ENCODE data around the gene HSPA2. TPM values are rescaled to one million over a fixed set of nuclear protein-coding genes. Genes with fewer than 3 reads are reported as not detected.
A peak's percentile ranks its signal among the peaks of the same experiment; 100 is the strongest.

HSPA2 gene
- total RNA-seq, 2 donors from 2014 or later: 35.9 to 59.9 TPM

GRCh38 chr14:64503434-64504309 is 36.9 kb upstream of the HSPA2 start, which contains the start of gene ZBTB25:
ZBTB25 (minus strand) TSS chr14:64503838; CDS start chr14:64490533, 13,305 bp downstream.
- Histone ChIP-seq H3K4me3 (peak within 1 kb of the TSS; percentile 87 to 92), H3K27me3 (replicated peaks; ENCODE audit: insufficient read depth) (no peaks in the 10 kb centered on the region), H3K36me3 (no peaks in the 10 kb centered on the region), H3K9me3 (no peaks in the 10 kb centered on the region), H3K27ac (peak within 1 kb of the TSS; percentile 98 to 99), H3K4me1 (replicated peaks) (peaks cover 6% of the 10 kb centered on the region)
- TF ChIP-seq POLR2A (IDR thresholded peaks at IDR 0.05) (peak; percentile 79), POLR2AphosphoS5 (IDR thresholded peaks at IDR 0.05) (peak; percentile 58), CTCF (IDR thresholded peaks at IDR 0.05) (peak in 1 of 4 experiments; percentile 15)
- WGBS: 1% methylated on average over 62 of the region's 87 CpGs
- DNase-seq (ENCODE audit: low spot score): peak; percentile 83
- intact Hi-C loops (cut with DNase I): no loop called here

GRCh38 chr14:64504310-64504896 is 36.1 kb upstream of the HSPA2 start, which contains the start of gene ZBTB1:
ZBTB1 (plus strand) TSS chr14:64504770; CDS start chr14:64521505, 16,735 bp downstream.
- WGBS: 0% methylated on average over 42 of the region's 63 CpGs
- intact Hi-C loops (cut with DNase I): no loop called here
- TF ChIP-seq POLR2AphosphoS5 (IDR thresholded peaks at IDR 0.05) (no peak), CTCF (IDR thresholded peaks at IDR 0.05) (peak in 1 of 4 experiments; percentile 4), POLR2A (IDR thresholded peaks at IDR 0.05) (peak; percentile 63)
- Histone ChIP-seq H3K36me3 (no peaks in the 10 kb centered on the region), H3K4me1 (replicated peaks) (peaks cover 6% of the 10 kb centered on the region), H3K4me3 (peak within 1 kb of the TSS; percentile 87 to 92), H3K9me3 (no peaks in the 10 kb centered on the region), H3K27me3 (replicated peaks; ENCODE audit: insufficient read depth) (no peaks in the 10 kb centered on the region), H3K27ac (peak within 1 kb of the TSS; percentile 98 to 99)
- peak; percentile 73 for DNase-seq (ENCODE audit: low spot score)

GRCh38 chr14:64504897-64505794 is 35.4 kb upstream of the HSPA2 start:
- no peaks in the 10 kb centered on the region for H3K36me3 ChIP-seq
- peaks cover 6% of the 10 kb centered on the region for H3K4me1 ChIP-seq (replicated peaks)
- WGBS: under 1% methylated on average over 53 of the region's 68 CpGs
- intact Hi-C loops (cut with DNase I): no loop called here
- H3K27ac ChIP-seq: peak overlapping the region; percentile 98 to 99
- H3K4me3 ChIP-seq: peak overlapping the region; percentile 87 to 92
- peak; percentile 91 for DNase-seq (ENCODE audit: low spot score)
- H3K9me3 ChIP-seq: no peaks in the 10 kb centered on the region
- no peaks in the 10 kb centered on the region for H3K27me3 ChIP-seq (replicated peaks; ENCODE audit: insufficient read depth)
- TF ChIP-seq POLR2AphosphoS5 (IDR thresholded peaks at IDR 0.05) (peak; percentile 68), POLR2A (IDR thresholded peaks at IDR 0.05) (peak; percentile 61), CTCF (IDR thresholded peaks at IDR 0.05) (peak in 2 of 4 experiments; percentile 2 to 5)

- Histone ChIP-seq H3K4me3 (peak overlapping the region in 1 of 2 donors; percentile 92), H3K4me1 (replicated peaks) (peaks cover 14% of the 10 kb centered on the region), H3K9me3 (no peaks in the 10 kb centered on the region), H3K27ac (peak overlapping the region; percentile 98 to 99), H3K36me3 (no peaks in the 10 kb centered on the region), H3K27me3 (replicated peaks; ENCODE audit: insufficient read depth) (no peaks in the 10 kb centered on the region)
- WGBS: 38% methylated on average over 3 of the region's 3 CpGs
- intact Hi-C loops (cut with DNase I): no loop called here
- no peak for DNase-seq (ENCODE audit: low spot score)
- TF ChIP-seq POLR2A (IDR thresholded peaks at IDR 0.05) (no peak), CTCF (IDR thresholded peaks at IDR 0.05) (no peak), POLR2AphosphoS5 (IDR thresholded peaks at IDR 0.05) (no peak)
Observed at GRCh38 chr14:64506721-64507120, 33.8 kb upstream of the HSPA2 start.

Measured in prostate gland (tissue), 2 donors.